ENCODE data around the gene UBXN10.

The UBXN10 gene

GRCh38 chr1:20185834-20186782 is at the start of gene UBXN10, which contains the start of gene PLA2G2C:
UBXN10 (plus strand) TSS chr1:20186096; CDS start chr1:20190562, 4,466 bp downstream.
PLA2G2C (minus strand) TSS chr1:20186518; CDS start chr1:20177363, 9,155 bp downstream.
- peak in 1 of 2 donors; percentile 37 for DNase-seq (ENCODE audit: low read depth in 1 of 2, low spot score in 1 of 2)

GRCh38 chr1:20136249-20136648 is 49.6 kb upstream of the UBXN10 start:
- DNase-seq (ENCODE audit: low read depth in 1 of 2, low spot score in 1 of 2) = no peak

GRCh38 chr1:20137055-20137454 is 48.8 kb upstream of the UBXN10 start:
- DNase-seq (ENCODE audit: low read depth in 1 of 2, low spot score in 1 of 2) = no peak

GRCh38 chr1:20137604-20138003 is 48.3 kb upstream of the UBXN10 start:
- DNase-seq (ENCODE audit: low read depth in 1 of 2, low spot score in 1 of 2) = no peak

- DNase-seq (ENCODE audit: low read depth in 1 of 2, low spot score in 1 of 2) = no peak
Observed at GRCh38 chr1:20138346-20138745, 47.5 kb upstream of the UBXN10 start.

- DNase-seq (ENCODE audit: low read depth in 1 of 2, low spot score in 1 of 2) = no peak
Observed at GRCh38 chr1:20138961-20139550, 46.8 kb upstream of the UBXN10 start, which contains the start of gene PLA2G2F. PLA2G2F (plus strand) TSS chr1:20139323; CDS start chr1:20139428, 105 bp downstream.

GRCh38 chr1:20139776-20140612 is 45.9 kb upstream of the UBXN10 start:
- no peak for DNase-seq (ENCODE audit: low read depth in 1 of 2, low spot score in 1 of 2)

GRCh38 chr1:20141001-20141400 is 44.9 kb upstream of the UBXN10 start:
- DNase-seq (ENCODE audit: low read depth in 1 of 2, low spot score in 1 of 2) = no peak

GRCh38 chr1:20141466-20141865 is 44.4 kb upstream of the UBXN10 start:
- no peak for DNase-seq (ENCODE audit: low read depth in 1 of 2, low spot score in 1 of 2)

- DNase-seq (ENCODE audit: low read depth in 1 of 2, low spot score in 1 of 2) = no peak
Observed at GRCh38 chr1:20142001-20142710, 43.7 kb upstream of the UBXN10 start.

- DNase-seq (ENCODE audit: low read depth in 1 of 2, low spot score in 1 of 2) = no peak
Observed at GRCh38 chr1:20143318-20143717, 42.6 kb upstream of the UBXN10 start.

- no peak for DNase-seq (ENCODE audit: low read depth in 1 of 2, low spot score in 1 of 2)
Observed at GRCh38 chr1:20143734-20144565, 41.9 kb upstream of the UBXN10 start.

- no peak for DNase-seq (ENCODE audit: low read depth in 1 of 2, low spot score in 1 of 2)
Observed at GRCh38 chr1:20147846-20148570, 37.9 kb upstream of the UBXN10 start.

- DNase-seq (ENCODE audit: low read depth in 1 of 2, low spot score in 1 of 2) = no peak
Observed at GRCh38 chr1:20148571-20149500, 37.1 kb upstream of the UBXN10 start.

GRCh38 chr1:20149601-20150325 is 36.1 kb upstream of the UBXN10 start:
- DNase-seq (ENCODE audit: low read depth in 1 of 2, low spot score in 1 of 2) = no peak

GRCh38 chr1:20150326-20150705 is 35.6 kb upstream of the UBXN10 start:
- DNase-seq (ENCODE audit: low read depth in 1 of 2, low spot score in 1 of 2) = no peak

GRCh38 chr1:20150969-20151368 is 34.9 kb upstream of the UBXN10 start:
- DNase-seq (ENCODE audit: low read depth in 1 of 2, low spot score in 1 of 2) = no peak

Data from stimulated activated CD4-positive, alpha-beta T cell treated with anti-CD3 and anti-CD28 coated beads, Interleukin-15, amount 100 ng/mL, for 1 hour (primary cell).